Measurements from ENCODE around the gene TOMM40L.
A peak's percentile ranks its signal among the peaks of the same experiment; 100 is the strongest.

GRCh38 chr1:161192476-161193465 lies 33.1 kb upstream of the TOMM40L start:
- no peak for TF ChIP-seq TCF7L2 (IDR thresholded peaks at IDR 0.05; ENCODE audit: low read depth, low read length)
- TF ChIP-seq CTCF (IDR thresholded peaks at IDR 0.05): peak; percentile 96
- no peak for TF ChIP-seq REST (IDR thresholded peaks at IDR 0.05; ENCODE audit: insufficient read depth in 1 of 2, low read depth in 2 of 2, low read length in 1 of 2)
- TF ChIP-seq POLR2AphosphoS5 (IDR thresholded peaks at IDR 0.05; ENCODE audit: low read depth, low read length): no peak
- TF ChIP-seq SIN3A (IDR thresholded peaks at IDR 0.05; ENCODE audit: borderline replicate concordance, insufficient read depth, low read depth, low read length): no peak

Data from Panc1 (cell line).